CMK (cell line): ENCODE measurements around the gene ADGRA1.
"Not testable (repeated sequence)": the region's sequence is repeated elsewhere in the genome, so short reads cannot be mapped to it uniquely, and the experiment has no call there.

Experiments used
- DNase-seq: peaks from one replicate; pipeline ENCODE4 v3.0.0-alpha.2; 2010; ENCODE audit warnings: low read depth

Gene ADGRA1

GRCh38 chr10:133096616-133097269 lies 9.0 kb downstream of the ADGRA1 start:
- DNase-seq, result no peak

DNA sequence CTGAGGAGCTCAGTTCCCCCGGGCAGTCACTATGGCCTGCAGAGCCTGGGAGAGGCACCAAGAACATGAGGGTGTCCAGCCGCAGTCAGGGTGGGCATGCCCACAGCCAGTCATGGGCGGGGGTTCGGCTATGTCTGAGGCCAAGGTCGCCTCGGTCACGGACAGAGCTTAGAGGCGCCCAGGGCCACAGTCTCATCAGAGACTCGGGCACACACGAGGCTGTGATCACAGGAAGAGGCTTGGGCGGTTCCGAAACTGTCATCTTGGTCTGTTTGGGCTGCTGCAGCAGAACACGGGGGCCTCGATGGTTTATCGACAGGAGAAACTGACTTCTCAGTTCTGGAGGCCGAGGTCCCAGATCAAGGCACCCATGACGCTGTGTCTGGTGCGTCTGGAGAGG lies 9.7 kb downstream of the ADGRA1 start:
- DNase-seq, result no peak

- no peak for DNase-seq
Measured at GRCh38 chr10:133097961-133098360, 10.2 kb downstream of the ADGRA1 start.

DNA sequence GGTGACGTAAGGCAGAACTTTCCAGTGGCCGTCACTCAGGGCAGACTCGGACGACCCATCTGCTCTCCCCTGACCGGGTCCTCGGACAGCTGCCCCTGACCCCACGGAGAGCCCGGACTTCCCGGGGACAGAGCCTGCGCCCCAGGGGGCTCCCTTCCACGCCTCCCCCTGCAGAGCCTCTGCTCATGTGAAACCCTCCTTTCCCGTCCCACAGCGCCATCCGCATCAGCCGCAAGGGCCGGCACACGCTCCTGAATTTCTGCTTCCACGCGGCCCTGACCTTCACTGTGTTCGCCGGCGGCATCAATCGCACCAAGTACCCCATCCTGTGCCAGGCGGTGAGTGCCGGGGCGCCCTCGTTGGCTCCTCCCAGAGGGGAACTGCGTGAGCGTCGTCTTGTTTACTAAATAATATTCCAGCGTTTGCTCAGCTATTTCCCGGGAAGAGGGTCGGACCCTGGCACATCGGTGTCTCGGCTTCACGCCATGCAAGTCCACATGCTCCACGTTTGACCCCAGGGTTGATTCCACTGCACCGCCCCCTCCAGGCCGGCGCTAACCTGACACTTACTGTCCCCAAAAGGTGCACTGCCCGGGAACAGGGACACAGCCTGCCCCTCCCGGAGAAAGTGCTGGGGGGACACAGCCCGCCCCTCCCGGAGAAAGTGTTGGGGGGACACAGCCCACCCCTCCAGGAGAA lies 10.9 kb downstream of the ADGRA1 start:
- DNase-seq, result no peak

DNA sequence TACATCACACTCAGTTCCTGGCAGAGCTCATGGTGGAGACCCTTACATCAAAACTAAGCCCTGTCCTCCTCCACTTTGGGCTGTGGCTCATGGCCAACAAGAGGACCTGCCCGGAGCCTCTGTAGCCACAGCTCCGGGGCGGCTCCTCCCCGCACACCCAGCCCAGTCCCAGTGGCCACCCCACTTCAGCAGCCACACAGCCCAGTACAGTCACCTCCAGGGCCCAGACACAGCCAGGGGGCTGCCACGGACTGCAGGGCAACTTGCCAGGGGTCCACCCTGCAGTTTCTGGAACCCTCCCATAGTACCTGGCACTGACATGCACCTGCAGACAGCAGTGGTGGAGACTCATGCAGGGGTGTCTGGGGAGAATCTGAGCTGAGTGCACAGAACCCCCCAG lies 11.8 kb downstream of the ADGRA1 start:
- DNase-seq, result no peak

DNA sequence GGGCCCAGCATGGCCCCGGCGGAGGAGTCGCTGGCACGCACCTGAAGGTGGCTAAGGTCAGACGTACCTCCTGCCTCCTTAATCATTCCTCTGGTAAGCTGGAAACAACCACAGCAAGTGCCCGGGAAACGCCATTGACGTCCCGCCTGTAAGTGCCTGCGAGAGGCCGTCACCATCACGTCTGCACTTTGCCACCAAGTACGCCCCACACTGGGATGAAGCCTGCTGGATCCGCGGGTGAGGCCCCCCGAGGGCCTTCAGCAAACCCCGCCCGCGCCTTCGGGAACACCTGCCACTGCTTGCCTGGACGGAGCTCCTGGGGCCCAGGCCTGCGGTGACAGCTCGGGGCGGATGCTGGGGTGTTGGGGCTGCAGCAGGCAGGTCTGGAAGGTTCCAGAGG lies 12.5 kb downstream of the ADGRA1 start:
- DNase-seq, result no peak

DNA sequence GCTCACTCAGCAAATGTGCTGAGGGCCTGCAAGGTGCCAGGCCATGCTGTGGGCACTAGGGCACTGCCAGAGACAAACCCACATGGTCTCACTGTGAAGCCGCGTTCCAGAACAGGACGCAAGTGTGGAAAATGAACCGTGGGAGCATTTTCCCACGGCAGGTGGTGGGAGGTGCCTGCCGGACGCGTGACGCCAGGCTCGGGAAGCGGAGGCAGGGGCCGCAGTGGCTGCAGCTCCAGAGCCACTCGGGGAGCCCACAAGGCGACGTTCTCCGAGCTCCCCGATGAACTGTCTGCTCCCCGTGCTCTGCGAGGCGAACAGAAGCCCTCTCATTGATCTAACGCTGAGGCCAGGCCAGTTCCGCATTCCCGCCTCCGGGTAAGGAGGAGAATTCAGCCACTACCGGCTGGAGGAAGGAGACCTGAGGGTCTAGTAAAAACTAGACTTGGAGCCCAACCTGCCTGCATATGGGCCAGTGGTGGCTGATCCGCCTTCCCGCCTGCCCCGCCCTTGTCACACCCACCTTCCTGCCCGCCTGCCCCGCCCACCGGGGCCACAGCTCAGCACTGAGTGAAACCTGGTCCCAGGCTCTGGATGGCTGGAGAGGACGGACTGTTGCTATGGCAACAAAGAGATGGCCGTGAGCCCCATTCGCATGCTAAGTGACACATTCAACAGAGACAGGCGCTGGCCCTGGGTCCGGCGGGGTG lies 13.1 kb downstream of the ADGRA1 start:
- DNase-seq, result no peak

DNA sequence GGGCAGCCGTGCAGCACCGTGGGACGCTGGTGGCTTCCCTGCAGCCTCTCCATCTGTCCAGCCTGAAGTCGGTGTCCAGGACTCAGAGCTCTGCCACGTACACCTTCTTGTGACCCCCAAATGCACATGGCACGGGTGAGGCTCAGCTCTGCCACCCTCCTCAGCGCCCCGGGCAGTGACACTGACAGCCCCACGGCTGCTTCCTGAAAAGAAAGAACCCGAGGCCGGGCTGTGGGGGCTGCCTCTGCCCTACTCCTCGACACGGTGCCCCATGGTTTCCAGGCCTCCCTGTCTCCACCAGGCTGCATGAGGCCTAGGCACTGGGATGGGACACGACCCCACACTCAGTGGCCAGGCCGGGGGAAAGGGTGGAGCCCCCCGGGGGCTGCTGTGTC lies 13.7 kb downstream of the ADGRA1 start:
- no peak for DNase-seq

GRCh38 chr10:133102415-133103095 lies 14.8 kb downstream of the ADGRA1 start:
- DNase-seq, result no peak

GRCh38 chr10:133103311-133103910 lies 15.7 kb downstream of the ADGRA1 start:
- DNase-seq, result no peak

- no peak for DNase-seq
Measured at GRCh38 chr10:133104068-133104962, 16.6 kb downstream of the ADGRA1 start.

GRCh38 chr10:133104963-133105640 lies 17.4 kb downstream of the ADGRA1 start:
- DNase-seq, result no peak

- DNase-seq, result no peak
Measured at GRCh38 chr10:133105686-133106390, 18.1 kb downstream of the ADGRA1 start.

DNA sequence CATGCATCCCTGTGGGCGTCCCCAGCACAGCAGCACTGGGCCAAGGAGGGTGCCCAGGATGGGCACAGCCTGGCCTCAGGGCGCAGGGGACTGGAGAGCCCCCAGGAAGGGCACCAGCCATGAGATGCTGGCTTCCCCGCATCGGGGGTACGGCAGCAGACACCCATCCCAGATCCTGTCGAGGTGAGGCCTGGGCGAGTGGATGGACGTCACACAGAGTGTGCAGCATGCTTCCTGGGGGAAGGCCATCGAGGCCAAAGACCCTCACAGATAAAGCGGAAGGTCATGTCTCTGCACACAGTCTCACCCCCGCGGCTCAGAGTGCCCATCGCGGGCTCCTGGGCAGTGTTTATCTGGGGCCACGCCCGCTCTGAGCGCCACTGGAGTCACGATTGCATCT lies 18.8 kb downstream of the ADGRA1 start:
- DNase-seq, result no peak

GRCh38 chr10:133107442-133107841 lies 19.7 kb downstream of the ADGRA1 start:
- DNase-seq, result no peak

DNA sequence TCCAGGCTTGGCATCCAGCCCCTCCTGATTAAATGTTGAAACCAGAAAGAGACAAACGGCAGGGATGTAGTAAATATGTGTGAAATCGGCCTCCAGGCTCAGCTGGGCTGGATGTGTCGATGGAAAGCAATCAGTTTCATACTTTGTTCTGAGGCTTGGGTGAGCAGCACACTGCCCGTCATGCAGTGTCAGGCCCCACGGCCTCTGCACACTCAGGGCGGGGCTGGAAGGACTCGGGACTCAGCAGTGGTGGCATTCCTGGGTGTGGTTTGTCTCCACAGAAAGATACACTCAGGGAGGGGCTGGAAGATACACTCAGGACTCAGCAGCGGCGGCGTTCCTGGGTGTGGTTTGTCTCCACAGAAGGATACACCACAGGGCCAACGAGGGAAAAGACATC lies 22.0 kb downstream of the ADGRA1 start:
- no peak for DNase-seq

- DNase-seq, result no peak
Measured at GRCh38 chr10:133110133-133110532, 22.4 kb downstream of the ADGRA1 start.

DNA sequence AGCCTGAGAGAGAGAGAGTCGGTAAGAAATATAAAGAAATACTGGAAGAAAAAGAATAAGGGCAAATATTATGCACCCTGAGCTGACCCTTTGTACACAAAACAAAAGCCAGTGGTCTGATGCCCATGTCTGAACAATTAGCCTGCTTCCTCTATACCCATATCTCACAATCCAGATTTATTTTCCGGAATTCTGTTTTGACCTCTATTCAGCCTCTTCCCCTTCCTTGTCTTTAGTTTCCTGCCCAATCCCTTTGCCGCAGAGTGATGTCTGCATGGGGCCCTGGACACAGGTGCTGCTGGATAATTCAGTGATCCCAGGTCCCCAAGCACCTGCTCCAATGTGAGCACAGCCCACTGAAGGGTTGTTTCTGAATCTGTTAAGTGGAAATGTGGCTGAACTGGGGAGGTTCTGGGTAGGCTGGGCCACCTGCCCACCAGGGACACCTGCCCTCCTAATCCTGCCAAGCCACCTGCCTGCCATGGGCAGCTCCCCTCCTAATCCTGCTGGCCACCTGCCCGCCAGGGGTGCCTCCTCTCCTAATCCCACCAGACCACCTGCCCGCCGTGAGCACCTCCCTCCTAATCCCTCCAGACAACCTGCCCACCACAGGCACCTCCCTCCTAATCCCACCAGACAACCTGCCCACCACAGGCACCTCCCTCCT lies 23.0 kb downstream of the ADGRA1 start:
- DNase-seq, result no peak

- not testable (repeated sequence) for DNase-seq
Measured at GRCh38 chr10:133111640-133112039, 23.9 kb downstream of the ADGRA1 start.
